22Rv1 (cell line): ENCODE measurements around the gene BRAT1.

Source experiments
- ZFX ChIP-seq: fragments of 450-650 bp; IDR thresholded peaks from 2 replicates; pipeline ENCODE4 v1.6.1; 2017; ENCODE audit warnings: antibody characterized with exemption, borderline replicate concordance
- TF ChIP-seq, protein P1 (sequence below): fragments of 450-650 bp; IDR thresholded peaks from 2 replicates; pipeline ENCODE4 v1.5.1; 2017; ENCODE audit warnings: mild to moderate bottlenecking

DNA sequence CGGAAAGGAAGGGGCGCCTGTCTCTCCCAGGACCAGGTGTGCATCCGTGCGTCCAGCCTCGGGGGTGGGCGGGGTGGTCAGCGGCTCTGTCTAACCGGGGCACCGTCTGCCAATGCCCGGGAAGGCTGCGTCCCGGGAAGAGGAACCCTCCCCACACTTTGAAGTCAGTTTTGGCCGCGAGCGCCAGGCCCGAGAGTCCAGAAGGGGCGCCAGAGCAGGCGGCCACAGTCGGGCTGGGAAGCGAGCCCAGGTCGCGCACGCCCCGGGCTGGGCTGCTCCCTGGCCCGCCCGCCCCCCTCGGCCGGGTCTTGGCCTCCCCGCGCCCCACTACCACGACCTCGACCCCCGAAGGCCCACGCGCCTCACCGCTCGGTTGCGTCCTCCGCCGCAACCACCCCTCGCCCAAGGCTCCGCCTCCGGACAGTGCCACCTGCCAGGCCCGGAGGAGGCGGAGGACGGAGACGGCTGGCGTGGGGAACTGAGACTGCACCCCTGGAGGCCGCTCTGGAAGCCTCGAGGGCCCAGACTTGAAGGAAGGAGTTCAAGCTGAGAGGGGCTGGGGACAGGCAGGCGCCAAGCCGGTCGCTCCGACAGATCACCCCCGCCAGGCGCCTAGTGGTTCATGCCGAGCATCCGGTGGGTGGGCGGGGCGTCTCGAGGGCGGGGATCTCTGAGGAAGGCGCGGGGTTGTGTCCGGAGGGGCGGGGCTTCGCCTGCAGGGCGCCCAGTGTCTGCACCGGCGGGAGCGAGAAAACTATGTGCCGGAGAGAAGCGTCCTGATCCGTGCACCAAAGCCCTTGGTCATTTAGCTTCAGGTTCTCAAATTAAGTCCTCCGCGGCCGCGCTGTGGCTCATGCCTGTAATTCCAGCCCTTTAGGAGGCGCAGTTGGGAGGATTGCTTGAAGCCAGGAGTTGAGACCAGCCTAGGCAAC lies at the start of gene BRAT1:
- TF ChIP-seq, protein P1, sequence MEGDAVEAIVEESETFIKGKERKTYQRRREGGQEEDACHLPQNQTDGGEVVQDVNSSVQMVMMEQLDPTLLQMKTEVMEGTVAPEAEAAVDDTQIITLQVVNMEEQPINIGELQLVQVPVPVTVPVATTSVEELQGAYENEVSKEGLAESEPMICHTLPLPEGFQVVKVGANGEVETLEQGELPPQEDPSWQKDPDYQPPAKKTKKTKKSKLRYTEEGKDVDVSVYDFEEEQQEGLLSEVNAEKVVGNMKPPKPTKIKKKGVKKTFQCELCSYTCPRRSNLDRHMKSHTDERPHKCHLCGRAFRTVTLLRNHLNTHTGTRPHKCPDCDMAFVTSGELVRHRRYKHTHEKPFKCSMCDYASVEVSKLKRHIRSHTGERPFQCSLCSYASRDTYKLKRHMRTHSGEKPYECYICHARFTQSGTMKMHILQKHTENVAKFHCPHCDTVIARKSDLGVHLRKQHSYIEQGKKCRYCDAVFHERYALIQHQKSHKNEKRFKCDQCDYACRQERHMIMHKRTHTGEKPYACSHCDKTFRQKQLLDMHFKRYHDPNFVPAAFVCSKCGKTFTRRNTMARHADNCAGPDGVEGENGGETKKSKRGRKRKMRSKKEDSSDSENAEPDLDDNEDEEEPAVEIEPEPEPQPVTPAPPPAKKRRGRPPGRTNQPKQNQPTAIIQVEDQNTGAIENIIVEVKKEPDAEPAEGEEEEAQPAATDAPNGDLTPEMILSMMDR, result peak; percentile 69
- TF ChIP-seq ZFX, result no peak
